Activated CD8-positive, alpha-beta memory T cell treated with anti-CD3 and anti-CD28 coated beads for 48 hours (primary cell): ENCODE measurements around the gene SRGAP2B.
"Not testable (repeated sequence)": the region's sequence is repeated elsewhere in the genome, so short reads cannot be mapped to it uniquely, and the experiment has no call there.

Experiments
- DNase-seq, 3 experiments: peaks; one replicate each; pipeline ENCODE4 v3.0.0-alpha.2; 2020; ENCODE audit warnings: low read depth in 2 of 3, low spot score in 2 of 3

The SRGAP2B gene

GRCh38 chr1:145093517-145094149 lies 1.5 kb downstream of the SRGAP2B start:
- peak in 2 of 3 experiments; percentile 0 to 1 for DNase-seq

GRCh38 chr1:145082483-145083255 lies 12.5 kb downstream of the SRGAP2B start:
- DNase-seq: not testable (repeated sequence)

DNA sequence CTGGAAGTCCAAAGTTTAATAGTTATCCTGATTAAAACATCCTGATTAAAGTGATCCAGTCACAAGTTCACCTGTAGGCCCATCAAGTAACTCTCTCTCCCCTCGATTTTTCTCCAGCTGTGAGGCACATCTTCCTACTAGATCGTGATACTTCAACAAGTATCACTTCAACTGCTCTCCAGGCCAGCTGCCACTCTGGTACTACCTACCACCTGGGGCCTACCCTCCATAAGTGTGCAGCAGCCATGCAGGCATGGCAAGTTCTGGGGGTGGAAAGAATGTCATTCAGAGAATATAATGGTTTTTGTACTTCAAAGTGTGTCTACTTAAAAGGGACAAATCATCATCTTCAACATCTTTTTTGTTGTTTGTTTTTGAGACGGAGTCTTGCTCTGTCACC lies 14.9 kb downstream of the SRGAP2B start:
- not testable (repeated sequence) for DNase-seq

- DNase-seq: not testable (repeated sequence)
Measured at GRCh38 chr1:145079737-145080136, 15.4 kb downstream of the SRGAP2B start.

DNA sequence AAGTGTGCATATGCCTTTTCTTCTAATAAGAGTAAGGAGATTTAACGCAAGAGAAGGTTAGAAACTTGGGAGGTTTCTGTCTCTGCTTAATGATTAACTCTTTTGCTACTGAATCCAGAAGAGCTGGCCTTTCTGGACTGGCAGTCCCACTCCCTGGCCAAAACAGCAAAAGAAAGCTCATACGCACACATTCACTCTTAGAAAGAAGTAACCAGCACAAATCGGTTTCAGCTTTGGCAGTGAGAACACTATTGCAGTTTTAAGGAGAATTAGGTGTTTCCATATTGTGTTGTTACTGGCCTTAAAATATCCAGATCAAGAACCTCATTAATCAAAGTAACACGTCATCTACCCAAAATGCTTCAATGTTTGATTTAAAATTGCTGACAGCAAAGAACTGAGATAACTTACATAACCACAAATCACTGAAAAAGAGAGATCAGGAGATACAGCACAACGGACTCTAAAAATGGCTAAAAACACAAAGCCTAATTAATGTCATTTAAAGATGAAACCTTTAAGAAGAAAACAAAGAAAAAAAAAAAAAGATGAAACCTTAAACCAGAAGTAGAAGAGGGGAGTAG lies 16.2 kb downstream of the SRGAP2B start:
- DNase-seq: not testable (repeated sequence)

- not testable (repeated sequence) for DNase-seq
Measured at GRCh38 chr1:145077872-145078786, 17.0 kb downstream of the SRGAP2B start.

DNA sequence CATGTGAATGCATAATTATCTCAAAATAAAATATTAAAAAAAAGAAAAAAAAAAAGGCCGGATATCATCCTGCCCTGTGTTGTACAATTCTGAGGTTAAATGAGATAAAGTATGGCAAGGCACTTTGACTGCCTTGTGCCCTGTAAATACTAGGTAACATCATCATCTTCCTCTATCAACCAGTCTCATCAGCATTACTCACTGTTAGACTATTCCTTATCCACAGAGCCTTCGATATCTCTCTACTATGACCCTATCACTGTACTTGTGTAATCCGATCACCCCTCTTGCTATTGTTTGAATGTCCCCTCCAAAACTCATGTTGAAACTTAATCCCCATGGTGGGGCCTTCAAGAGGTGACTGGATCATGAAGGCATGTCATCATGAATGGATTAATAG lies 18.3 kb downstream of the SRGAP2B start:
- not testable (repeated sequence) for DNase-seq

DNA sequence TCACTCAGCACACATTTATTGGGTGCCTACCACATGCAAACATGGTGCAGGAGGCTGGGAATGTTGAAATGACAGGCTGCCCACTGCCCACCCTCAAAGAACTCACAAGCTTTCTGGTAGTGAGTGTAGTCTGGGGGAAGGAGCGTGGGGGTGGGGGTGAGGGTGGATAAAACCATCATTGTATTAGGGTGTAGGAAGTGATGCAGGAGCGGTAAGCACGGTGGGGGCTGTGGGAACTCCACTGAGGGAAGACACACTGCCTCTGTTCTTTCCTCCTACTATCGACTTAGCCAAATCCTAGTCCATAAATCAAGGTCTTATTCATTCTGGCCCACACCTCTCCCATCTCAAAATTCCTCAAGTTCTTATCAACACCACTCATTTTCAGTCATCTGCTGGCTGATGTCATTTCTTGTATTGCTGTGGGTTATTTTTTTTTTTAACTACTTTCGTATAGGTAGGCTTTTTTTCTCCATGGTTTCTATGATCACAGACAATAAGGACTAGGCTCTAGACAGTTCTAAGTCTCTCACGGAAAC lies 21.0 kb downstream of the SRGAP2B start:
- not testable (repeated sequence) for DNase-seq

- DNase-seq: not testable (repeated sequence)
Measured at GRCh38 chr1:145071569-145071968, 23.6 kb downstream of the SRGAP2B start.

GRCh38 chr1:145066486-145066885 lies 28.6 kb downstream of the SRGAP2B start:
- not testable (repeated sequence) for DNase-seq

DNA sequence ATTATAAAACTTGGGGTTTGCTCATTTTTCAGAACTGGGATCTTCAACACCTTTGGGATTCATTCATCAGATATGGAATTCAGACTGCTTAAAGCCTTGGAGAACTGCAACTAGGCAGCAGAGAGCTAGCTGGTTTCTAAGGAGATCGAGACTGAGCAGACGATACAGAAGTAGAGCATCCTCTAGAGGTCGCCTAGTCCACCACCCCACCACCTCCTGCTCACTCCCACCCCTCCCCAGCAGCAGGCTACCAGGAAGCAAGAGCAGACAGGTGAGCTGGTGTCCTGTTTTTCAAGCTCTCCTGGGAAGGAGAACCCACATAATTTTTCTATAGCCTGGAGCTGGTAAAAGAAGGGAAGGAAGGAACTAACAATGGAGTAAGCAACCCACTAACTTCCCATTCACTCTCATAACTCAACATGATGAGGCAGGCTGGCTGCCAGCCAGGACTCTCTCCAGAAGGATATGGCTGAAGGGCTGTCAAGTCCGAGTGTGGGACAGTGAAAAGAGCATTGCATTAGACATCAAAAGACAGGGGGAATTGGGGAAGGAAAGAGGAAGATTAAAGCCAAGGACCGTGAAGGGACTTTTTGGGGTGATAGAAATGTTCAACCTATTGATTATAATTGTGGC lies 29.8 kb downstream of the SRGAP2B start:
- not testable (repeated sequence) for DNase-seq

DNA sequence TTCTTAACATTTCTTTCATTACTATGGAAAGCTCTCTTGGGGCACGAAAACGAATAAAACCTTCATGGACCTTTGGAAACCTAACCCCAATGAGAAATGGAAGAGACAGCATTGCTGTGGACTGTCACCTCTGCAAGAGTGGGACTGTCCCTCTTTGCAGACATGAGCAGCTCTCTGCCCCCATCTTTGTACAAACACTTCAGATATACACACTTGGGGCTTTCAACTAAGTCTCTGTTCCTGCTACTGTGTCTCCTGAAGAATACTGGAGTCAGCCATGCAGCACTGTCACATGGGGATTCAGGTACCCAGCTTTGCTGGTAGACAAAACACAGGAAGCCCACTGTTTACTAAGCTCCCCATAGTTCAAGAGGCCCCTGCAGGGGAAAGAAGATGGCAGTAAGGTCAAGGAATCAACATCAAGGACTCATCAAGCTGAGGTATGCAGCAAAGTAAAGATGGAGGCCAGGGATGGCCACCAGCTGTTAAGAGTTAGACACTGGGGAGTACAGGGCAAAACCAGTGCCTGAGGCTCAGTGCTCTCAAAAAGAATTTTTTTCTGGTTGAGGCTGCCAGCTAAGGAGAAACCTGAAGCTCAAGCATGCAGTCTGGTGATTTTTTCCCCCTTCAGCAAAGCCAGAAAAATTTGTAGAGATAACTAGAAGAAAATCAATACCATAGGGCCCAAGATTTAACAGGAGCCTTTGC lies 31.0 kb downstream of the SRGAP2B start:
- DNase-seq: not testable (repeated sequence)

DNA sequence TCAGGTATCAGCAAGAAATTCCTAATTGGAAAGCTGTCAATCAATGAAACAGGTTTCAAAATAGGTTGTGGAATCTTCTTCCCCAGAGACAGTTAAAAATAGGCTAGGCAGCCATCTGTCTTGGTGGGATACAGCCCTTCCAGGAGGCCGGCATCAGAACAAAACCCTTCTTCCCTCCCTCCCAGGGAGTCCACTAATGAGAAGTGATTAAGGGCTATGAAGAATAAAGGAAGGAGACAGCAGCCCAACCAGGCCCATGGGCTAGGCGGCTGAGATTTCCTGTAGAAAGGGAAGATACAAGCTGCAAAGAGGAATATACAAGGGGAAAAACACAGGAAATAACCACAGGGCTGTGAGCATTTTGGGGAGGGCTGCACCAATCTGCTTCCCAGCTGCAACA lies 31.8 kb downstream of the SRGAP2B start:
- not testable (repeated sequence) for DNase-seq

GRCh38 chr1:145058184-145058583 lies 36.9 kb downstream of the SRGAP2B start:
- DNase-seq: not testable (repeated sequence)

DNA sequence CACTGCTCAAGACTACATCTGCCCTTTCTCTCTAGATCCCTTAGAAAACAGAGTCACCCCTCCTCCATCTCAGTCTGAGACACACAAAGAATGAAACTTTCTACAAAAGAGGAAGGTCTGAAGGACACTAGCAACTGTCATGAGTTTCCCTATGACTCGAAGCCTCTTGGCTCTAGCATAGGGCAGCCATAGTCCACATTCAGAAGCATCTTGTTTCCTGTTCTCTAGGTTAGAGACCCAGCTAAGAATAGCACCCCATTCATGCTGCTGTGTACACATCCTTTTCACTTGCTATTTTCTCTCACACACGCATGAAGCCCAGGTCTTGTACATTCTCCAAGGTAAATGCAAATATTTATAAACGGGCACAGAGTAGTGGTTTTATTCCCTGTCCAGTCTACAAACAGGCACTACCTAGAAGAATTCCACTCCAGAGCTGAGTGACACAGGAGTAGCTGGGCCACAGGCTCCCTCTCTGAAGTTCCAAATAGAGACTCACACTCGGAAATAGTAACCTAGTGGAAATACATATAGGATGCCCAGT lies 39.8 kb downstream of the SRGAP2B start:
- DNase-seq: not testable (repeated sequence)

GRCh38 chr1:145053428-145053827 lies 41.7 kb downstream of the SRGAP2B start:
- DNase-seq: not testable (repeated sequence)

DNA sequence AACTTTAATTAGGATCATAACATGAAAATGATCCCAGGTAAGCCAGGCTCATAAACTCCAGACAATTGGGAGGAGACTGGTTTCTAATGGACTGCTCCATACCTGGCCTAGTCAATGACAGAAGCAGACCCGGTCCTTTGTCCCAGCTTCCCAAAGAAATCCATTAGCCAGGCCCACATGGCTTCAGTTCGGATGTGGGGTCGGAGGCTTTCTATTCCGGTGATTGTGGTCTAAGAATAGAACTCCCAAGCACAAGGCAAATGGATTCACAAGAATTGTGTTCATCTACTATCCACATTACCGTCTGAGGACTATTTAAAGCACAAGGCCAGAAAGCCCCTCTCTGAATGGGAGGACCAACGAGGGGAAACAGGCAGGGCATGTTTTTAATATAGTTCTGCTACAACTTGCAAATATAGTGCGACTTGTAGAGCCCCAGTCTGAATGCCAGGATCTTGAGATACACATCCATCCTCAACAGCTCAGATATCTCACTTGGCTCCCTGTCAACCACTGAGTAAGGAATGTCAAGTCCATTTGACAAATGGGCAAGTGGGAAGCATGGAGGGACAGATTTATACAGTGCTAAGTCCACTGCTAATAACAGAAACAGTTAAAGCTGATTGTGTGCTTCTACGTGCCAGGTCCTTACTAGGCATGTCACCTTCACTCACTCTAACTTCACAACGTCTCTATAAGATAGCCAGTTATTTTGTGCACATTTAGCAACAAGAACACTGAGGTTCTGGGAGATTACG lies 42.9 kb downstream of the SRGAP2B start:
- DNase-seq: not testable (repeated sequence)

DNA sequence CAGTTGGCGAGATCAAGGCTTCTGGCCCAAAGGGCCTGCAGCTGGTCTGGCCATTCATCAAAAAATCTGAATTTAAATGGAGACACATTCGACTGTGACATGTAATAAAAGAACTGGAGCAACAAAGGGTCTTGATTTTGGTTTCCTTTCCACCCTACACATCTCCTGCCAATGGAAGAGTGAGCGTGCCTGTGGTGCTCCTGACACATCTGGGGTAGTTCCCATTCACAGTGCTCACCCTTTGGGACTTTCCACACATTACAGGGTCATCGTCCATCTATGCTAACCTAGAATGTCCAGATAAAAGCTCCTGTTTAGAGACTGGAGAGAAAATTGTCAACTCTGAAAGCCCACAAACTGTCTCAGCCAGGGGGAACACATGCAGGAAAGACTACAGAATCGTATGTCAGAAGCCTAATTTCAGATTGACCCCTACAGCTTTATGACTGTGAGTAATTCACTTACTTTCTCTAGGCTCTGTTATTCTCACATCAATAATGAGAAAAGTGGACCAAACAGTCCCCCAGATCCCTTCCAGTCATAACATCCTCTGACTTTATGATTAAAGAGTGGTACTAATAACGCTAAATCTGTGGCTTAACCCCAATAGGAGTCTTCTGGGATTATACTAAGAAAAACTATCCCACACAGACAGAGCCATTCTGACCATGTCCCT lies 46.8 kb downstream of the SRGAP2B start:
- DNase-seq: not testable (repeated sequence)
